Endodermal cell (in vitro differentiated cells): ENCODE results near the gene HOXB5. TPM values are rescaled to one million over a fixed set of nuclear protein-coding genes. Genes with fewer than 3 reads are reported as not detected.
A peak's percentile ranks its signal among the peaks of the same experiment; 100 is the strongest.

Source experiments
- DNase-seq: peaks from one replicate; pipeline ENCODE4 v3.0.0-alpha.2; 2017
- H3K27ac ChIP-seq: 2 replicates; pipeline ENCODE4 v1.5.1; 2013; ENCODE audit warnings: mild to moderate bottlenecking, low read depth, low read length, moderate library complexity
- H3K27me3 ChIP-seq: 2 replicates; pipeline ENCODE4 v1.6.1; 2013; ENCODE audit warnings: mild to moderate bottlenecking, low read length, moderate library complexity; ENCODE audit not compliant: insufficient read depth, control insufficient read depth, poor library complexity, severe bottlenecking
- H3K36me3 ChIP-seq: 2 replicates; pipeline ENCODE4 v1.7.0; 2013; ENCODE audit warnings: mild to moderate bottlenecking, low read length, moderate library complexity; ENCODE audit not compliant: control insufficient read depth, insufficient read depth
- H3K4me1 ChIP-seq: one replicate; pipeline ENCODE4 v1.7.0; 2013; ENCODE audit warnings: low read length; ENCODE audit not compliant: control insufficient read depth, insufficient read depth
- H3K4me3 ChIP-seq: 2 replicates; pipeline ENCODE4 v1.5.1; 2013; ENCODE audit warnings: mild to moderate bottlenecking, low read length, moderate library complexity
- H3K9ac ChIP-seq: 2 replicates; pipeline ENCODE4 v1.6.1; 2013; ENCODE audit warnings: mild to moderate bottlenecking, low read length, moderate library complexity; ENCODE audit not compliant: poor library complexity, severe bottlenecking; ENCODE audit errors: extremely low read depth
- H3K9me3 ChIP-seq: 2 replicates; pipeline ENCODE4 v1.6.1; 2013; ENCODE audit warnings: mild to moderate bottlenecking, low read length, moderate library complexity; ENCODE audit not compliant: control insufficient read depth
- H3K27ac Mint-ChIP-seq: 2 replicates; pipeline ENCODE4 v1.8.0; 2020; ENCODE audit warnings: mixed read lengths
- H3K27me3 Mint-ChIP-seq: 2 replicates; pipeline ENCODE4 v1.8.0; 2021; ENCODE audit warnings: mild to moderate bottlenecking, mixed read lengths; ENCODE audit not compliant: insufficient read depth
- H3K36me3 Mint-ChIP-seq: 2 replicates; pipeline ENCODE4 v1.8.0; 2020; ENCODE audit warnings: low read depth, mixed read lengths
- H3K4me1 Mint-ChIP-seq: 2 replicates; pipeline ENCODE4 v1.8.0; 2020; ENCODE audit warnings: mixed read lengths
- H3K4me3 Mint-ChIP-seq: 2 replicates; pipeline ENCODE4 v1.8.0; 2020; ENCODE audit warnings: mild to moderate bottlenecking, moderate library complexity, mixed read lengths
- H3K9me3 Mint-ChIP-seq: 2 replicates; pipeline ENCODE4 v1.8.0; 2020; ENCODE audit warnings: mild to moderate bottlenecking, mixed read lengths
- CTCF ChIP-seq: fragments of 200-600 bp; sonication (generic); conservative IDR thresholded peaks from 2 replicates; pipeline ENCODE4 v1.5.0; 2021; ENCODE audit warnings: antibody characterized with exemption, mild to moderate bottlenecking
- WGBS, 2 experiments: methylation state at CpG; one replicate each; pipeline versions ENCODE4 v1.1.5 to v1.1.7; 2013; ENCODE audit warnings: missing lambda C conversion rate in 2 of 2, mixed read lengths in 1 of 2; ENCODE audit not compliant: insufficient coverage in 1 of 2, insufficient read length in 1 of 2; 5-methylcytosine and 5-hydroxymethylcytosine counted together
- total RNA-seq, 2 donors: library from RNA; stranded (reverse); fragmentation: NEBNext Ultra II Directional in 1 of 2; extraction: Animal tissue kit (Norgen Biotek cat#: 25700) in 1 of 2; gene quantifications; 2 replicates in 1 of 2; 3 replicates in 1 of 2; pipeline ENCODE4 v1.2.1, GENCODE V29; 2021

HOXB5 gene
- total RNA-seq, 2 donors from 2014 or later: not detected

- H3K9ac ChIP-seq: no peak overlapping the region
- H3K4me1 ChIP-seq: peaks cover 13% of the 10 kb centered on the region
- Mint-ChIP-seq H3K4me1 (peaks cover 16% of the 10 kb centered on the region), H3K9me3 (no peaks in the 10 kb centered on the region), H3K27ac (no peak overlapping the region), H3K4me3 (no peak overlapping the region), H3K27me3 (peaks cover 12% of the 10 kb centered on the region), H3K36me3 (no peaks in the 10 kb centered on the region)
- no peak for TF ChIP-seq CTCF
- DNase-seq: no peak
- H3K4me3 ChIP-seq: no peak overlapping the region
- H3K36me3 ChIP-seq: no peaks in the 10 kb centered on the region
- WGBS, 2 experiments: 0 to 14% methylated on average over 2 of the region's 2 CpGs
- peaks cover 99% of the 10 kb centered on the region for H3K27me3 ChIP-seq
- peaks cover 13% of the 10 kb centered on the region for H3K9me3 ChIP-seq
- H3K27ac ChIP-seq: no peak overlapping the region
These were observed 25.8 kb downstream of the HOXB5 start for GRCh38 chr17:48567646-48568354.

- Mint-ChIP-seq H3K27ac (no peak overlapping the region), H3K4me3 (no peak overlapping the region), H3K27me3 (peaks cover 18% of the 10 kb centered on the region), H3K4me1 (peaks cover 16% of the 10 kb centered on the region), H3K36me3 (no peaks in the 10 kb centered on the region), H3K9me3 (no peaks in the 10 kb centered on the region)
- H3K4me1 ChIP-seq: peaks cover 13% of the 10 kb centered on the region
- 18 to 34% methylated on average over 6 of the region's 6 CpGs for WGBS, 2 experiments
- no peak for TF ChIP-seq CTCF
- H3K27me3 ChIP-seq: peaks cover 99% of the 10 kb centered on the region
- H3K4me3 ChIP-seq: no peak overlapping the region
- H3K9me3 ChIP-seq: peaks cover 13% of the 10 kb centered on the region
- H3K36me3 ChIP-seq: no peaks in the 10 kb centered on the region
- DNase-seq: peak; percentile 70
- no peak overlapping the region for H3K9ac ChIP-seq
- no peak overlapping the region for H3K27ac ChIP-seq
These were observed 26.4 kb downstream of the HOXB5 start for GRCh38 chr17:48567209-48567608.

- no peak for TF ChIP-seq CTCF
- Mint-ChIP-seq H3K4me1 (peaks cover 16% of the 10 kb centered on the region), H3K27ac (no peak overlapping the region), H3K27me3 (peaks cover 23% of the 10 kb centered on the region), H3K4me3 (no peak overlapping the region), H3K36me3 (no peaks in the 10 kb centered on the region), H3K9me3 (no peaks in the 10 kb centered on the region)
- Histone ChIP-seq H3K27ac (no peak overlapping the region), H3K9me3 (peaks cover 13% of the 10 kb centered on the region), H3K36me3 (no peaks in the 10 kb centered on the region), H3K27me3 (peaks cover 99% of the 10 kb centered on the region), H3K4me1 (peaks cover 13% of the 10 kb centered on the region), H3K9ac (no peak overlapping the region), H3K4me3 (no peak overlapping the region)
- 0% methylated on average over 1 of the region's 2 CpGs; no CpG with 5 or more reads in 1 of the 2 experiments for WGBS, 2 experiments
- DNase-seq: no peak
These were observed 26.9 kb downstream of the HOXB5 start for GRCh38 chr17:48566717-48567116.
